Astrocyte of the spinal cord (primary cell): Measurements from ENCODE around the gene PCLO.

Source experiments
- DNase-seq: peaks from one replicate; pipeline ENCODE4 v3.0.0; 2011; ENCODE audit warnings: low read depth, low spot score
- H3K4me3 ChIP-seq: 2 replicates; pipeline ENCODE4 v1.5.1; 2011; ENCODE audit warnings: low read depth, mild to moderate bottlenecking, low read length, moderate library complexity
- CTCF ChIP-seq: IDR thresholded peaks from 2 replicates; pipeline ENCODE4 v1.5.1; 2012; ENCODE audit warnings: low read depth, mild to moderate bottlenecking, low read length, inconsistent platforms
- in situ Hi-C: cut with HindIII; loops from 2 replicates; pipeline ENCODE4 v1.10.0; 2017; ENCODE audit warnings: low sequenced_read_pairs

The PCLO gene

GRCh38 chr7:82762880-82763279 is 399.8 kb downstream of the PCLO start:
- DNase-seq: no peak
- in situ Hi-C loops: no loop called here
- no peak for TF ChIP-seq CTCF
- no peak overlapping the region for H3K4me3 ChIP-seq

DNA sequence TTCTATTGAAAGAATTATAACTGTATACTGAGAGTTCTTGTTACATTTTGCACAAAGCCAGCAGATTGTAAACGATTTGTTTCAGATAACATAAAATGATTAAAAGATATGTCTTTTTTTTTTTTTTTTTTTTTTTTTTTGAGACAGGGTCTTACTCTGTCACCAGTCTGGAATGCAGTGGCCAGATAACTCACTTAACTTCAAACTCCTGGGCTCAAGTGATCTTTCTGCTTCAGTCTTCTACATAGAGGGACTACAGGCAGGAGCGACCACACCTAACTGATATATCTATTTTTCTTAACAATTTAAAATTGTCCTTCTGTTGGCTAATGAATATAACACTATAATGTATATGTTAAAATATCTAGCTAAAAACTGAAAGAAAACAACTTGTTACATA is 401.9 kb downstream of the PCLO start:
- DNase-seq: no peak
- in situ Hi-C loops: no loop called here

GRCh38 chr7:82760074-82760473 is 402.6 kb downstream of the PCLO start:
- in situ Hi-C loops: no loop called here
- no peak for TF ChIP-seq CTCF
- no peak for DNase-seq
- H3K4me3 ChIP-seq: no peak overlapping the region

More for the DNA sequence above, 401.9 kb downstream of the PCLO start:
- TF ChIP-seq CTCF: no peak
- H3K4me3 ChIP-seq: no peak overlapping the region

DNA sequence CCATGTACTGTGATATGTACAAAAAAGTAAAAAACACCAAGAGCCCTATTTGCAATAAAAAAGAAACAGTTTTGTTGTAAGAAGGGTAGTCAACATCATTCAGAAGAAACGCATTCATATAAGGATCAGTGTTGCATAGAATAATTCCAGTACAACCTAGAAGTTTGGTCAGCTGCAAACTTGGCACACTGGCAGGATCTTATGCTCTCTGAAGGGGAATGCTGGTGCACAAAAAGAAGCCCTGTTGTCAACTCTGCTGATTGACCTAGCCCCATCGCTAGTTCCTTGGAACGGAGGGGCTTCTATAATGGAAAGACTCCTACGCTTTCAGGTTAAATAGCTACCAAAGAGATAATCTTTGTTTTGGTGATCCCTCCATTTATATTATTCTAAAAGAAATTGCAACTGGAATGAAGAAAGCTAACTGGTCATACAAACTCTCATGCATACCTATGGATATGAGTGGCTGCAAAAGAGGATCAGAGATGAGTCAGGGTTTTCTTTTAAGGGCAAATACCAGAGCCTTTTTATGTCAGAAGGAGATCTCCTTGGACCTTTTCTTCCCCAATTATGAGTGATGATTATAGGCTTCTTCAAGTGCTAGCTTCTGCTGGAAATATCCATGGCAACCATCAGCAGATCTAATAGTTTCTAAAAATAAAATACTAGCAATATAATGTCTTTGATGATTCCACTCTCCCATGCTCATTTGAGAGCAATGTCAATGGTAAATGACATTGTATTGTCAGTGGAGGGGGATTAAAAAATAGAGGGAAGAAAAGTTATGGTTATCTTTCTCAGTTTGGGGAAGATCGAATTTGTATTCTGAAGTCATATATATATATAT is 406.8 kb downstream of the PCLO start:
- in situ Hi-C loops: no loop called here
- no peak for TF ChIP-seq CTCF
- DNase-seq: peak; percentile 47
- H3K4me3 ChIP-seq: no peak overlapping the region

GRCh38 chr7:82750007-82750406 is 412.7 kb downstream of the PCLO start:
- no peak for TF ChIP-seq CTCF
- in situ Hi-C loops: no loop called here
- no peak overlapping the region for H3K4me3 ChIP-seq
- no peak for DNase-seq

DNA sequence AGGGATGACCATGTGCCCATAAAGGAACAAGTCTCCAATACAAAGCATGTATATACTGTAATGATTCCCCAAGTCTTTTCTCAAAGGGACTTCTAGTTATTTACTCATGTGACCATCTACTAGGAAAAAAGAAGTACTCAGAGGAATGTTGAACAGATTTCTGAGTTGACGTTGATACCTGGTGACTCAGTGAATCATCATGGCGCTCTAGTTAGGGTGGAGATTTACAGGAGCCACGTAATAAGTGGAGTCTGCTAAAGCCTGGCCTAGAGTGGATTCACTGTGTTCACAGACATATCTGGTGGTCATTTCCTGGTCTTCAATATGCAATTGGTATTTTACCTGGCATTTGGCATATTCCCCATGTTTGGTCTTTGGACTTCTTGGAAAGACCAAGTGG is 416.9 kb downstream of the PCLO start:
- in situ Hi-C loops: no loop called here
- no peak for DNase-seq
- H3K4me3 ChIP-seq: no peak overlapping the region
- no peak for TF ChIP-seq CTCF

DNA sequence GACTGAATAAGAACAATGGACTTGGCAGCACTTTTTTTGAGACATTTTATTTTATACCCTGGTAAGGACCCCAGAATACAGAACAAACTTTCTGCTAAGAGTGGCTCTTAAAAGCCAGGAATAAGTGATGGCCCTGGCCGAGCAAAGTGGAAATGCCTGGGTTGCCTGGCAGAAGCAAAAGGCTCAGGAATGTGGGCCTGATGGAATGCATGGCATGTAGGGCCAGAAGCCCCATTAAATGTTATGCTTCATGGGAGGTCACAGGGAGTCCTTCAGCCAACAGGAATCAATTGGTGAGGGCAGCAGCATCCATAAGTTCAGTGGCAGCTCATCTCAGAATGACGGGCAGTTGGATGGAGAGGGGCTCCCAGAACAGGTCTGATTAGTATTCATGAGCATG is 417.6 kb downstream of the PCLO start:
- peak; percentile 13 for DNase-seq
- in situ Hi-C loops: no loop called here
- H3K4me3 ChIP-seq: no peak overlapping the region
- no peak for TF ChIP-seq CTCF
